ENCODE data around the gene CTIF.

CTIF gene

DNA sequence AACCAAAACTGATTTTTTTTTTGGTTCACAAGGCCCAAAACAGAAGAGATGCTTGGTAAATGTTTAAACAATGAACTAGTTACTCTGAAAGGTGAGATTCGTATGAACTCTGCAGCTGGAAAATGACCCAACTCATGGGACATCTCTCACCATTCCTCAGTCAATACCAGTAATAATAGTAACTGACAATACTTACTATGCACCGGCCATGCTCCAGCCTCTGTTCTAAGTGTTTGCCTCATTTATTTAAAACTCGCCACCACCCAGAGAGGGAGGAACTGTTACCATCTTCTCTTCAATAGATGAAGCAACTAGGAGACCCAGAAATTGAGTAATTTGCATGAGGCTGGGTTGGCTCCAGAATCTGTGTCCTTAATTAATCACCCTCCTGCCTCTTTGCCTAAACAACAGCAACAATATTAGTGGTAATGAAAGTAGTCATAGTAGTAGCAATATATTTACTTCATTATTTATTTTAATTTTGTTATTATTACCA, 130.4 kb downstream of the CTIF start:
- no peak overlapping the region for H3K27ac ChIP-seq
- no peak for TF ChIP-seq ZFX (IDR thresholded peaks at IDR 0.05; ENCODE audit: borderline replicate concordance)
- TF ChIP-seq, protein P1, sequence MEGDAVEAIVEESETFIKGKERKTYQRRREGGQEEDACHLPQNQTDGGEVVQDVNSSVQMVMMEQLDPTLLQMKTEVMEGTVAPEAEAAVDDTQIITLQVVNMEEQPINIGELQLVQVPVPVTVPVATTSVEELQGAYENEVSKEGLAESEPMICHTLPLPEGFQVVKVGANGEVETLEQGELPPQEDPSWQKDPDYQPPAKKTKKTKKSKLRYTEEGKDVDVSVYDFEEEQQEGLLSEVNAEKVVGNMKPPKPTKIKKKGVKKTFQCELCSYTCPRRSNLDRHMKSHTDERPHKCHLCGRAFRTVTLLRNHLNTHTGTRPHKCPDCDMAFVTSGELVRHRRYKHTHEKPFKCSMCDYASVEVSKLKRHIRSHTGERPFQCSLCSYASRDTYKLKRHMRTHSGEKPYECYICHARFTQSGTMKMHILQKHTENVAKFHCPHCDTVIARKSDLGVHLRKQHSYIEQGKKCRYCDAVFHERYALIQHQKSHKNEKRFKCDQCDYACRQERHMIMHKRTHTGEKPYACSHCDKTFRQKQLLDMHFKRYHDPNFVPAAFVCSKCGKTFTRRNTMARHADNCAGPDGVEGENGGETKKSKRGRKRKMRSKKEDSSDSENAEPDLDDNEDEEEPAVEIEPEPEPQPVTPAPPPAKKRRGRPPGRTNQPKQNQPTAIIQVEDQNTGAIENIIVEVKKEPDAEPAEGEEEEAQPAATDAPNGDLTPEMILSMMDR (IDR thresholded peaks at IDR 0.05) = 0 out of 2 replicates have a peak, but pooled peaks have one; percentile 12

DNA sequence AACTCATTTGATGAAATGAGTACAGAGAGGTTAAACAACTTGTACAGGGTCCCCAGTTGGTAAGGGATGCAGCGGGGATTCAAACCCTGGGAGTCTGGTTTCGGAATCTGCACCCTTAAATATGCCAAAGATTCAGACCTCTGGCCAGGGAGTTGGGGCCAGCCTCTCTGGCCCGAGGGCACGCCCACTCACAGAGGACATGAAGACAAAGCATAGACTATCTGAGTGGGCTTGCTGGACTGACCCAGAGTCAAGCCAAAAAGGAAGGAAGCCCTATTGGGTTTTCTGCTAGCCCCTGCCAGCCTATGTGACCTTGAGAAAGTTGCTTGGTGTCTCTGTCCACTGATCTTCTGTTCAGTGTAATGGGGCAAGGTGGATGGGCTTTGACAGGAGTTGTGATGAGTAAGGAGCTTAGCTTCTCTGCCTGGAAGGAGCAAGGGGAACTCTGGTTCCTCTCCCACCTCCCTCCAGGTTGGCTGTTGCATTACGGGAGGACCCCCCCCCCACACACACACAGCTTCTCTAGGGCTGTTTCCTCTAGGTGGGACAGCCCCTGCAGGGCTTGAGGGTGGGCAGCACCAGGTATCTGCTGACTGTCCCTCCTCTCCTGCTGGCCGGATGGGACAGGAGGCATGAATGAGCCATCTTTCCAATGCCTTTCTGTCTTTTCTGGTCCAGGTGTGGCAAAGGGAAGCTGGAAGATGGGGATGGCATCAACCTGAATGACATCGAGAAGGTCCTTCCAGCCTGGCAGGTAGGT, 131.3 kb downstream of the CTIF start:
- TF ChIP-seq, protein P1 (IDR thresholded peaks at IDR 0.05) = no peak
- TF ChIP-seq ZFX (IDR thresholded peaks at IDR 0.05; ENCODE audit: borderline replicate concordance) = no peak
- no peak overlapping the region for H3K27ac ChIP-seq

DNA sequence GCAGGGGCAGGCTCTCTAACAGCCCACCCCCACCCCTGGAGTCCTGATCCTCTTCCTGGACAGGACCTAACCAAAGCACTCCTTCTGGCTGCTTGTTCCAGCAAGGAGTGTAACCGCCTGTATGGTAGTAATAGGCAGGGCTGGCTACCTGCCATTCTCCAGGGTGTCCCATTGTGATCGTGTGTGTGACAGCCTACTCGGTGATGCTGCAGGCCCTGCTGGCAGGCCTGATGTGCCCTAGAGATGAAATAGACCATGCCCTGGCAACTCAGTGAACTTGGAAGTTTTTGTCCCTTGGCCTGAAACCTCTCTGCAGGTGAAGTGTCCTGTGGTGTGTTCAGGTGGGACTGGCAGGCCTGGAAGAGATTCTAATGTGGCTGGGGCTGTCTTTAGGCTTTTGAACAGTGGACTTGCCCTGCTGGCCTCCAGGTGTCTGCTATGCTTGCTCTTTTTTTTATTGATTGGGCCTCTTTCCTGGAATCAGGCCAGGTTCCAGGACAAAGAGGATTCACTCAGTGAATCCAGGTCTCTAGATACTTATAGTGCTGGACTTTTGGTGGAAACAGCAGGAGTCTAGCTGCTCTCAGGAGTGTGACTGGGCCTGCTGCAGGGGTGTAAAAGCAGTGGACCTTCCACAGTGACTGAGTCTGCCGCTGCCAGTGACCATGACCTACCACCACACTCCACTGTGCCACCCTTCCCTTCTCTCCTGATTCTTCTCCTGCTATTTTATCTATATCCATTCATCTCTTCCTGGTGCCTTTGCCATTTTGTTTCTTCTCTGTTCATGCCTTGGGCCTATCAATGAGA, 132.1 kb downstream of the CTIF start:
- TF ChIP-seq ZFX (IDR thresholded peaks at IDR 0.05; ENCODE audit: borderline replicate concordance) = no peak
- TF ChIP-seq, protein P1 (IDR thresholded peaks at IDR 0.05) = no peak
- H3K27ac ChIP-seq = no peak overlapping the region

DNA sequence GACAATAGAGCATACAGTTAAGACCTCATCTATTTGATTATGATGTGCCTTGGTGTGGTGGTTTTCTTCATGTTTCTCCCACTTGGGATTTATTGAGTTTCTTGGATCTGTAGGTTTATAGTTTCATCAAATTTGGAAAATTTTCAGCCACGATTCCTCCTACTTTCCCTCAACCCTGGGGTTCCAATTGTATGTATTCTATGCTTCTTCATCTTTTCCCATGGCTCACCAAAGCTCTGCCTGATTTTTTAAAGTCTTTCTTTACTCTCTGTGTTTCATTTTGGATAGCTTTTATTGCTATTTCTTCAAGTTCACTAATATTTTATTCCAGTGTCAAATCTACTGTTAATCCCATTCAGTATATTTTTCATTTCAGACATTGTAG, 132.7 kb downstream of the CTIF start:
- no peak for TF ChIP-seq ZFX (IDR thresholded peaks at IDR 0.05; ENCODE audit: borderline replicate concordance)
- TF ChIP-seq, protein P1 (IDR thresholded peaks at IDR 0.05) = no peak
- no peak overlapping the region for H3K27ac ChIP-seq

DNA sequence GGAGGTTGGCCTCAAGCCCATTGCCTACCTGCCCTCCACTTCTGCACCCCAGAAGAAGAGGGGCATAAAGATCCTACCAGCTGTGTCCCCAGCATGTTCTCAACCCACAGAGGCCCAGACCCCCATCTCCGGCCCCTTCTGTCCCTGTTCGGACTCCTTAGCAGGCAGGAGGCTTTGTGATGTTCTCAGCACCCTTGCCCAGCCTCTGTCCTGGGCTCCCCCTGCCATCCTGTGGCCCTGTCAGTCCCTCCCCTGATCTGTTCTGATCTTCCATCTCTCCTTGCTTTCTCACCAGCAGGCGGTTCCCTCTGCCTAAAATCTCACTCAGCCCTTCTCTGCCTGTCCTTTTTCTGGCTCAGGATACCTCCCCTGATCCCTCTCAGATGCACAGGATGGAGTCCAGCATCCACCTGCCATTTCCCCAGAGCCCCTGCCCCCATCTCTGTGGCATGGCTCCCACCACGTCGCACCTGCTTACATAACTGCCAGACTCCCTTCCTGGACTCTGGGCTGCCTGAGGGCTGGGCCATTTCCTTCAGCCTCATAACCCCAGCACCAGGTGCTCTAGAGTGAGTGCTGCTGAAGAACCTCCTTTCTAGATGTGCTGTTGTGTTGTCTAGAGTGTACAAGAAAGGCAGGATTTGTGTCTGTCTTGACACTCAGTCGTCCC, 134.0 kb downstream of the CTIF start:
- H3K27ac ChIP-seq = no peak overlapping the region
- TF ChIP-seq, protein P1 (IDR thresholded peaks at IDR 0.05) = no peak
- no peak for TF ChIP-seq ZFX (IDR thresholded peaks at IDR 0.05; ENCODE audit: borderline replicate concordance)

DNA sequence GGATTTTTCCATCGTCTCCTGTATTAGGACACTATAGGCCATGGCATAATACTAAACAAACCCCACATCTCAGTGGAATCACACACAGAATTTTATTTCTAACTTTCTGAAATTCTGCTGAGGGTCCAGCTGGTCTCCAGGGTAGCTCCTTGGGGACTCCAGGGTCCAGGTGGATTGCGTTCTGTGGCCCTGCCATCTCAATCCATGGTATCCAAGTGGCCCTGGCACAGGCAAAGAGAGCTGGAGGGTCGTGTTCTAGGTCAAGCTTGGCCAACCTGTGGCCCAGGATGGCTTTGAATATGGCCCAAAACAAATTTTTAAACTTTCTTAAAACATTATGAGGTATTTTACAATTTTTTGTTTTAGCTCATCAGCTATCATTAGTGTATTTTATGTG, 134.6 kb downstream of the CTIF start:
- TF ChIP-seq, protein P1 (IDR thresholded peaks at IDR 0.05) = no peak
- H3K27ac ChIP-seq = no peak overlapping the region

Data from 22Rv1 (cell line).